WTC11 (cell line): ENCODE results near the gene VPS52.

Experiments used
- CBFB ChIP-seq: sonication (generic); formaldehyde crosslinking; IDR thresholded peaks from 2 replicates; pipeline ENCODE4 v1.8.1; 2022; ENCODE audit warnings: mild to moderate bottlenecking, low read depth, missing genetic modification reagents
- E2F1 ChIP-seq: sonication (generic); formaldehyde crosslinking; IDR thresholded peaks from 2 replicates; pipeline ENCODE4 v1.8.0; 2022; ENCODE audit warnings: mild to moderate bottlenecking, missing genetic modification reagents
- TEAD1 ChIP-seq: sonication (generic); formaldehyde crosslinking; IDR thresholded peaks from 2 replicates; pipeline ENCODE4 v1.8.0; 2022; ENCODE audit warnings: mild to moderate bottlenecking, missing genetic modification reagents
- USF1 ChIP-seq: sonication (generic); formaldehyde crosslinking; IDR thresholded peaks from 2 replicates; pipeline ENCODE4 v1.8.0; 2022; ENCODE audit warnings: mild to moderate bottlenecking, missing genetic modification reagents
- ZNF263 ChIP-seq: sonication (generic); formaldehyde crosslinking; IDR thresholded peaks from 2 replicates; pipeline ENCODE4 v1.8.1; 2022; ENCODE audit warnings: low read depth, mild to moderate bottlenecking, moderate library complexity, missing genetic modification reagents
- ZNF317 ChIP-seq: sonication (generic); formaldehyde crosslinking; IDR thresholded peaks from 2 replicates; pipeline ENCODE4 v1.8.1; 2023; ENCODE audit warnings: low read depth, mild to moderate bottlenecking, moderate library complexity, missing genetic modification reagents, borderline replicate concordance
- TF ChIP-seq, protein P1 (sequence below): fragments of 200-600 bp; IDR thresholded peaks from 2 replicates; pipeline ENCODE4 v1.8.0; 2022; ENCODE audit warnings: antibody characterized with exemption
- TF ChIP-seq, protein P2 (sequence below): sonication (generic); formaldehyde crosslinking; IDR thresholded peaks from 2 replicates; pipeline ENCODE4 v1.8.0; 2022; ENCODE audit warnings: mild to moderate bottlenecking, missing genetic modification reagents

GRCh38 chr6:33203443-33204164 is 68.1 kb downstream of the VPS52 start:
- no peak for TF ChIP-seq E2F1
- TF ChIP-seq, protein P1, sequence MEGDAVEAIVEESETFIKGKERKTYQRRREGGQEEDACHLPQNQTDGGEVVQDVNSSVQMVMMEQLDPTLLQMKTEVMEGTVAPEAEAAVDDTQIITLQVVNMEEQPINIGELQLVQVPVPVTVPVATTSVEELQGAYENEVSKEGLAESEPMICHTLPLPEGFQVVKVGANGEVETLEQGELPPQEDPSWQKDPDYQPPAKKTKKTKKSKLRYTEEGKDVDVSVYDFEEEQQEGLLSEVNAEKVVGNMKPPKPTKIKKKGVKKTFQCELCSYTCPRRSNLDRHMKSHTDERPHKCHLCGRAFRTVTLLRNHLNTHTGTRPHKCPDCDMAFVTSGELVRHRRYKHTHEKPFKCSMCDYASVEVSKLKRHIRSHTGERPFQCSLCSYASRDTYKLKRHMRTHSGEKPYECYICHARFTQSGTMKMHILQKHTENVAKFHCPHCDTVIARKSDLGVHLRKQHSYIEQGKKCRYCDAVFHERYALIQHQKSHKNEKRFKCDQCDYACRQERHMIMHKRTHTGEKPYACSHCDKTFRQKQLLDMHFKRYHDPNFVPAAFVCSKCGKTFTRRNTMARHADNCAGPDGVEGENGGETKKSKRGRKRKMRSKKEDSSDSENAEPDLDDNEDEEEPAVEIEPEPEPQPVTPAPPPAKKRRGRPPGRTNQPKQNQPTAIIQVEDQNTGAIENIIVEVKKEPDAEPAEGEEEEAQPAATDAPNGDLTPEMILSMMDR: no peak
- TF ChIP-seq ZNF317 (CRISPR knock-in tag): no peak
- no peak for TF ChIP-seq TEAD1
- TF ChIP-seq, protein P2, sequence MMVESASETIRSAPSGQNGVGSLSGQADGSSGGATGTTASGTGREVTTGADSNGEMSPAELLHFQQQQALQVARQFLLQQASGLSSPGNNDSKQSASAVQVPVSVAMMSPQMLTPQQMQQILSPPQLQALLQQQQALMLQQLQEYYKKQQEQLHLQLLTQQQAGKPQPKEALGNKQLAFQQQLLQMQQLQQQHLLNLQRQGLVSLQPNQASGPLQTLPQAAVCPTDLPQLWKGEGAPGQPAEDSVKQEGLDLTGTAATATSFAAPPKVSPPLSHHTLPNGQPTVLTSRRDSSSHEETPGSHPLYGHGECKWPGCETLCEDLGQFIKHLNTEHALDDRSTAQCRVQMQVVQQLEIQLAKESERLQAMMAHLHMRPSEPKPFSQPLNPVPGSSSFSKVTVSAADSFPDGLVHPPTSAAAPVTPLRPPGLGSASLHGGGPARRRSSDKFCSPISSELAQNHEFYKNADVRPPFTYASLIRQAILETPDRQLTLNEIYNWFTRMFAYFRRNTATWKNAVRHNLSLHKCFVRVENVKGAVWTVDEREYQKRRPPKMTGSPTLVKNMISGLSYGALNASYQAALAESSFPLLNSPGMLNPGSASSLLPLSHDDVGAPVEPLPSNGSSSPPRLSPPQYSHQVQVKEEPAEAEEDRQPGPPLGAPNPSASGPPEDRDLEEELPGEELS (CRISPR knock-in tag): no peak
- no peak for TF ChIP-seq ZNF263 (CRISPR knock-in tag)
- no peak for TF ChIP-seq USF1 (CRISPR knock-in tag)
- no peak for TF ChIP-seq CBFB
